Uterus (tissue), 2 donors: Measurements from ENCODE around the gene FBXL5.

Source experiments
- POLR2A ChIP-seq, 2 donors: fragments of 450-650 bp; IDR thresholded peaks; one replicate each; pipeline ENCODE4 v1.6.1; 2016; ENCODE audit warnings: antibody characterized with exemption in 2 of 2, mild to moderate bottlenecking in 1 of 2, moderate library complexity in 1 of 2
- TF ChIP-seq, protein P1 (sequence below), 4 experiments: fragments of 200-600 bp in 2 of 4; fragments of 450-650 bp in 2 of 4; sonication (generic) in 2 of 4; IDR thresholded peaks; one replicate each; pipeline ENCODE4 v1.5.1; 2016 to 2019; ENCODE audit warnings: antibody characterized with exemption in 4 of 4, mild to moderate bottlenecking in 2 of 4, moderate library complexity in 1 of 4

DNA sequence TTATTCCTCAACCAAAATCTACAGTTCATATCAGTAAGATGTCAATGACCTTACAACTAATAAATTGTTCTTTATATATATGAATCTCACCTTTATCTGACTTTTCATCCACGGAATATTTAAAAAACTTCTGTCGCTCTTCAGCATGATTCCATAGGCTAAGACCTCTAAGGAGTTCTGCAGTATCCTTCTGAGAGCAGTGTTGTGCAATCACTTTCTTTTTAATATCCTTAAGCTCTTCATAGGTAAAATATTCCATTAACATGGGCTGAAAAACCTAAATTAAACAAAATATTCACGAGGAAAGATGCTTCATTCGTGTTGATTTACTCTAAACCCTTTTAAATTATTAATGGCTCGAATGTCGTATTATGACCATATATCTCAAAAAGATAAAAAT is 16.7 kb downstream of the FBXL5 start:
- TF ChIP-seq, protein P1, sequence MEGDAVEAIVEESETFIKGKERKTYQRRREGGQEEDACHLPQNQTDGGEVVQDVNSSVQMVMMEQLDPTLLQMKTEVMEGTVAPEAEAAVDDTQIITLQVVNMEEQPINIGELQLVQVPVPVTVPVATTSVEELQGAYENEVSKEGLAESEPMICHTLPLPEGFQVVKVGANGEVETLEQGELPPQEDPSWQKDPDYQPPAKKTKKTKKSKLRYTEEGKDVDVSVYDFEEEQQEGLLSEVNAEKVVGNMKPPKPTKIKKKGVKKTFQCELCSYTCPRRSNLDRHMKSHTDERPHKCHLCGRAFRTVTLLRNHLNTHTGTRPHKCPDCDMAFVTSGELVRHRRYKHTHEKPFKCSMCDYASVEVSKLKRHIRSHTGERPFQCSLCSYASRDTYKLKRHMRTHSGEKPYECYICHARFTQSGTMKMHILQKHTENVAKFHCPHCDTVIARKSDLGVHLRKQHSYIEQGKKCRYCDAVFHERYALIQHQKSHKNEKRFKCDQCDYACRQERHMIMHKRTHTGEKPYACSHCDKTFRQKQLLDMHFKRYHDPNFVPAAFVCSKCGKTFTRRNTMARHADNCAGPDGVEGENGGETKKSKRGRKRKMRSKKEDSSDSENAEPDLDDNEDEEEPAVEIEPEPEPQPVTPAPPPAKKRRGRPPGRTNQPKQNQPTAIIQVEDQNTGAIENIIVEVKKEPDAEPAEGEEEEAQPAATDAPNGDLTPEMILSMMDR (IDR thresholded peaks at IDR 0.05) = no peak
- no peak for TF ChIP-seq POLR2A (IDR thresholded peaks at IDR 0.05)
